Measurements from ENCODE around the gene C2CD2. TPM values are rescaled to one million over a fixed set of nuclear protein-coding genes. Genes with fewer than 3 reads are reported as not detected.

Gene C2CD2
- total and polyA plus RNA-seq, 2 experiments from 2014 or later = 4.5 to 16.2 TPM

DNA sequence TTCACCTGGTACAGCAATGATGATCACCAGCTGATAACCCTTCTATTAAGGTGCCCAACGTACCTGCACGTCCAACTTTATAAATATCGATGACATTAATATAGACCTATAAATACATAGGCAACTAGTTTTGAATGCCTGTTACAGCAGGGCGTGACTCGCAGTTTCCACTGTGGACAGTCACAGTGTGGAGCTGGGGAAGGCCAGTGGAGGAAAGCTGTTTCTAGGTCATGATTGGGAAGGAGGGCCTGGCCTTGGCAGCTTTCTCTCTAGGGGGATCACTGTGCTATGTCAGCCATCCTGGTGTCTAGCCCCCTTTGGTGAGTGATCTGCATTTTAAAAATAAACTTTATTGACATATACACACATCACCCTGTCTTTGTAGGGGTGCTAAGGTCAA is 70.2 kb downstream of the C2CD2 start:
- no peaks in the 10 kb centered on the region for H3K9me2 ChIP-seq (ENCODE audit: insufficient read depth)
- no peaks in the 10 kb centered on the region for H3K36me3 Mint-ChIP-seq (ENCODE audit: low read depth)
- no peak overlapping the region for H3K4me3 ChIP-seq
- H4K20me1 ChIP-seq (replicated peaks; ENCODE audit: insufficient read depth) = no peaks in the 10 kb centered on the region
- DNase-seq (ENCODE audit: low spot score) (no peak), ATAC-seq (no peak)
- H3K36me3 ChIP-seq (ENCODE audit: insufficient read depth) = no peaks in the 10 kb centered on the region; the same call in 1 of the 2 replicates
- H3K27ac Mint-ChIP-seq = no peak overlapping the region
- no peaks in the 10 kb centered on the region for H3K79me2 ChIP-seq (replicated peaks; ENCODE audit: insufficient read depth)
- H3K4me2 ChIP-seq = no peak overlapping the region
- no peaks in the 10 kb centered on the region for H3K9me3 Mint-ChIP-seq
- peaks cover 4% of the 10 kb centered on the region for H3K27me3 Mint-ChIP-seq (ENCODE audit: insufficient read depth, low read depth, poor library complexity)
- H3K4me1 ChIP-seq (ENCODE audit: insufficient read depth) = no peaks in the 10 kb centered on the region
- peaks cover 16% of the 10 kb centered on the region for H3K4me1 Mint-ChIP-seq
- no peak overlapping the region for H3K27ac ChIP-seq (ENCODE audit: low read depth)
- TF ChIP-seq ZNF114 (CRISPR knock-in tag; IDR thresholded peaks at IDR 0.05) (no peak), POLR2AphosphoS5 (IDR thresholded peaks at IDR 0.05; ENCODE audit: low read depth) (no peak), NANOG (IDR thresholded peaks at IDR 0.05; ENCODE audit: borderline replicate concordance) (no peak), ZNF462 (CRISPR knock-in tag; IDR thresholded peaks at IDR 0.05) (no peak), CREB1 (CRISPR knock-in tag; IDR thresholded peaks at IDR 0.05; ENCODE audit: low read depth) (no peak), REST (IDR thresholded peaks at IDR 0.05; ENCODE audit: unreplicated experiment) (no peak), ZNF331 (CRISPR knock-in tag; IDR thresholded peaks at IDR 0.05; ENCODE audit: low read depth) (no peak), STAT1 (IDR thresholded peaks at IDR 0.05; ENCODE audit: unreplicated experiment) (no peak), ETS1 (IDR thresholded peaks at IDR 0.05) (no peak)
- H2AFZ ChIP-seq = no peak overlapping the region
- H3K4me3 Mint-ChIP-seq = no peak overlapping the region
- no peaks in the 10 kb centered on the region for H3K27me3 ChIP-seq (ENCODE audit: insufficient read depth)
- H3F3A ChIP-seq (replicated peaks; ENCODE audit: low read depth) = no peaks in the 10 kb centered on the region
